HEK293 (cell line): ENCODE measurements around the gene S100A16.

Experiments
- CTCF ChIA-PET: fragments of 350-600 bp; formaldehyde crosslinking; extraction: SDS; loops from one replicate; lab custom pipeline; 2021; ENCODE audit warnings: antibody characterized with exemption; lab: Yijun Ruan, JAX
- POLR2A ChIA-PET: fragments of 300-600 bp; formaldehyde crosslinking; extraction: SDS; loops from one replicate; lab custom pipeline; 2020; ENCODE audit warnings: antibody characterized with exemption, inconsistent platforms; lab: Yijun Ruan, JAX
- H3K27ac ChIP-seq: fragments of 200-500 bp; sonication (Bioruptor generic); 2 replicates; pipeline ENCODE4 v1.5.1; 2014; ENCODE audit warnings: low read depth, low read length, control low read depth, inconsistent platforms; ENCODE audit errors: extremely low read depth
- H3K36me3 ChIP-seq, 2 experiments: fragments of 200-500 bp in 1 of 2; sonication (Bioruptor generic) in 1 of 2; 1 replicate in 1 of 2; 2 replicates in 1 of 2; pipeline ENCODE4 v1.5.1; 2014 to 2017; ENCODE audit warnings: inconsistent platforms in 2 of 2, low read length in 2 of 2; ENCODE audit not compliant: control insufficient read depth in 2 of 2, insufficient read depth in 1 of 2
- H3K4me1 ChIP-seq: fragments of 200-500 bp; sonication (Bioruptor generic); 2 replicates; pipeline ENCODE4 v1.5.1; 2014; ENCODE audit warnings: mild to moderate bottlenecking, low read length, inconsistent platforms; ENCODE audit not compliant: control insufficient read depth, insufficient read depth
- H3K4me3 ChIP-seq: 2 replicates; pipeline ENCODE4 v1.5.1; 2011; ENCODE audit warnings: low read depth, mild to moderate bottlenecking, control low read depth, low read length, moderate library complexity
- H3K9me3 ChIP-seq: fragments of 200-500 bp; sonication (Bioruptor generic); 2 replicates; pipeline ENCODE4 v1.5.1; 2014; ENCODE audit warnings: low read depth, low read length, inconsistent platforms; ENCODE audit not compliant: control insufficient read depth, insufficient read depth
- ATF2 ChIP-seq: fragments of 450-650 bp; formaldehyde crosslinking; IDR thresholded peaks from 2 replicates; pipeline ENCODE4 v1.5.1; 2016; ENCODE audit warnings: missing biosample characterization, missing genetic modification characterization, low read depth
- FEZF1 ChIP-seq: fragments of 450-650 bp; formaldehyde crosslinking; IDR thresholded peaks from 2 replicates; pipeline ENCODE4 v1.5.1; 2016; ENCODE audit warnings: missing biosample characterization, missing genetic modification characterization
- HOXD13 ChIP-seq: sonication (generic); formaldehyde crosslinking; IDR thresholded peaks from 2 replicates; pipeline ENCODE4 v1.8.0; 2022; ENCODE audit warnings: missing genetic modification reagents, borderline replicate concordance
- MYNN ChIP-seq: fragments of 450-650 bp; formaldehyde crosslinking; IDR thresholded peaks from 2 replicates; pipeline ENCODE4 v1.5.1; 2016; ENCODE audit warnings: missing biosample characterization, missing genetic modification characterization, borderline replicate concordance
- PRDM10 ChIP-seq: fragments of 450-650 bp; formaldehyde crosslinking; IDR thresholded peaks from 2 replicates; pipeline ENCODE4 v1.5.1; 2016; ENCODE audit warnings: missing biosample characterization, missing genetic modification characterization
- SALL2 ChIP-seq: fragments of 450-650 bp; formaldehyde crosslinking; IDR thresholded peaks from 2 replicates; pipeline ENCODE4 v1.5.0; 2017; ENCODE audit warnings: missing biosample characterization, mild to moderate bottlenecking, missing genetic modification characterization, borderline replicate concordance
- YY2 ChIP-seq: fragments of 450-650 bp; formaldehyde crosslinking; IDR thresholded peaks from 2 replicates; pipeline ENCODE4 v1.5.1; 2016; ENCODE audit warnings: missing biosample characterization, missing genetic modification characterization
- ZBTB6 ChIP-seq: fragments of 450-650 bp; formaldehyde crosslinking; IDR thresholded peaks from 2 replicates; pipeline ENCODE4 v1.5.1; 2017; ENCODE audit warnings: missing biosample characterization, missing genetic modification characterization
- ZNF140 ChIP-seq: fragments of 450-650 bp; formaldehyde crosslinking; IDR thresholded peaks from 2 replicates; pipeline ENCODE4 v1.5.1; 2016; ENCODE audit warnings: missing biosample characterization, missing genetic modification characterization
- ZNF221 ChIP-seq: fragments of 450-650 bp; formaldehyde crosslinking; IDR thresholded peaks from 2 replicates; pipeline ENCODE4 v1.5.1; 2017; ENCODE audit warnings: missing biosample characterization, missing genetic modification characterization, borderline replicate concordance
- ZNF354C ChIP-seq: fragments of 450-650 bp; formaldehyde crosslinking; IDR thresholded peaks from 2 replicates; pipeline ENCODE4 v1.5.1; 2016; ENCODE audit warnings: missing biosample characterization, missing genetic modification characterization, low read depth, borderline replicate concordance
- ZNF391 ChIP-seq: fragments of 450-650 bp; formaldehyde crosslinking; IDR thresholded peaks from 2 replicates; pipeline ENCODE4 v1.5.1; 2016; ENCODE audit warnings: low read depth, missing biosample characterization, missing genetic modification characterization, borderline replicate concordance
- ZNF416 ChIP-seq: fragments of 450-650 bp; formaldehyde crosslinking; IDR thresholded peaks from 2 replicates; pipeline ENCODE4 v1.5.1; 2016; ENCODE audit warnings: missing biosample characterization, missing genetic modification characterization
- ZNF514 ChIP-seq: fragments of 450-650 bp; formaldehyde crosslinking; IDR thresholded peaks from 2 replicates; pipeline ENCODE4 v1.5.1; 2016; ENCODE audit warnings: missing biosample characterization, missing genetic modification characterization
- ZNF518A ChIP-seq: fragments of 450-650 bp; formaldehyde crosslinking; conservative IDR thresholded peaks from 2 replicates; pipeline ENCODE4 v1.5.1; 2016; ENCODE audit warnings: low read depth, missing biosample characterization, missing genetic modification characterization
- ZNF626 ChIP-seq: fragments of 450-650 bp; sonication (Bioruptor Pico); formaldehyde crosslinking; IDR thresholded peaks from 2 replicates; pipeline ENCODE4 v1.5.1; 2018; ENCODE audit warnings: missing biosample characterization, missing genetic modification characterization, inconsistent platforms
- ZNF629 ChIP-seq: fragments of 450-650 bp; formaldehyde crosslinking; IDR thresholded peaks from 2 replicates; pipeline ENCODE4 v1.5.1; 2017; ENCODE audit warnings: missing biosample characterization, missing genetic modification characterization
- ZNF639 ChIP-seq: fragments of 450-650 bp; formaldehyde crosslinking; IDR thresholded peaks from 2 replicates; pipeline ENCODE4 v1.5.1; 2016; ENCODE audit warnings: missing biosample characterization, missing genetic modification characterization
- ZXDB ChIP-seq: fragments of 450-650 bp; formaldehyde crosslinking; IDR thresholded peaks from 2 replicates; pipeline ENCODE4 v1.5.1; 2016; ENCODE audit warnings: missing biosample characterization, missing genetic modification characterization

S100A16 gene

DNA sequence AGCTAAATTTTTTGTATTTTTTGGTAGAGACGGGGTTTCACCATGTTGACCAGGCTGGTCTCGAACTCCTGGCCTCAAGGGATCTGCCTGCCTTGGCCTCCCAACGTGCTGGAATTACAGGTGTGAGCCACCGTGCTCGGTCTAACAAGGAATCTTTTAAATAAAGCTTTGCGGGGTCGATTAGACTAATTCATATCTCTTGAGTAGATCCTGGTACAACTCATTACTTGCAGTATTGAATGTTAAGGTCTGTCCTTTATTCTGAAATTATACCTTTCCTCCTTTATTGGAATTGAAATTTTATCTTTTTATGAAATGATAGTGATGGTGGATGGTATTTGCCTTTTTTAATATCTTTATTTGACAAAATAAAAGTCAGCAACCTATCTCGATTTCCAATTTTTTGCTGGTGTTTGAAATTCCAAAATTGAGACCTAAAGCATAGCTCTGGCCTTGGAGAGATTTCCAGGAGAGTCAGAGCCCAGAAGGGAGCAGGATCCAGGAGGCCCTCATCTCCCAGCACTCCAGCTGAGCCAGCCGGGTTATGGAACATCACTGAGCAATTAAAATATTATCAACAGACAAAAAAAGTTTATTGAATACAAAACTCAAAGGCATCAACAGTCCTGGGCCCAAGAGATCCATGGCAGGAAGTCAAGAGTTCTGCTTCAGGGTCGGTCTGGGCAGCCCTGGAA, 52.0 kb downstream of the S100A16 start:
- CTCF ChIA-PET: interaction anchor here (0.5 to 1.4 kb wide), 6 partner anchors 12 to 1400 kb away, joined by 3 to 5 read pairs (median 3); no protein-coding TSS in a partner anchor

More for the DNA sequence above, 52.0 kb downstream of the S100A16 start:
- Histone ChIP-seq H3K36me3 (no peaks in the 10 kb centered on the region), H3K4me3 (no peak overlapping the region), H3K4me1 (peaks cover 2% of the 10 kb centered on the region; the same call in 1 of the 2 replicates), H3K9me3 (no peaks in the 10 kb centered on the region), H3K27ac (no peak overlapping the region)
- POLR2A ChIA-PET: no interaction called here
- TF ChIP-seq FEZF1 (tag by site-specific recombination) (no peak), ZXDB (no peak), YY2 (tag by site-specific recombination) (no peak), HOXD13 (CRISPR knock-in tag) (no peak), PRDM10 (tag by site-specific recombination) (no peak), ZNF514 (tag by site-specific recombination) (no peak), ATF2 (tag by site-specific recombination) (no peak), ZNF221 (no peak), ZNF391 (tag by site-specific recombination) (no peak), ZNF639 (tag by site-specific recombination) (no peak), ZNF518A (no peak), ZNF416 (tag by site-specific recombination) (no peak), ZNF354C (tag by site-specific recombination) (no peak), MYNN (tag by site-specific recombination) (no peak), ZNF140 (tag by site-specific recombination) (no peak), SALL2 (tag by site-specific recombination) (no peak), ZNF626 (tag by site-specific recombination) (no peak), ZBTB6 (tag by site-specific recombination) (no peak), ZNF629 (tag by site-specific recombination) (no peak)
